ENCODE data around the gene ZMAT3.
A peak's percentile ranks its signal among the peaks of the same experiment; 100 is the strongest.

The ZMAT3 gene

DNA sequence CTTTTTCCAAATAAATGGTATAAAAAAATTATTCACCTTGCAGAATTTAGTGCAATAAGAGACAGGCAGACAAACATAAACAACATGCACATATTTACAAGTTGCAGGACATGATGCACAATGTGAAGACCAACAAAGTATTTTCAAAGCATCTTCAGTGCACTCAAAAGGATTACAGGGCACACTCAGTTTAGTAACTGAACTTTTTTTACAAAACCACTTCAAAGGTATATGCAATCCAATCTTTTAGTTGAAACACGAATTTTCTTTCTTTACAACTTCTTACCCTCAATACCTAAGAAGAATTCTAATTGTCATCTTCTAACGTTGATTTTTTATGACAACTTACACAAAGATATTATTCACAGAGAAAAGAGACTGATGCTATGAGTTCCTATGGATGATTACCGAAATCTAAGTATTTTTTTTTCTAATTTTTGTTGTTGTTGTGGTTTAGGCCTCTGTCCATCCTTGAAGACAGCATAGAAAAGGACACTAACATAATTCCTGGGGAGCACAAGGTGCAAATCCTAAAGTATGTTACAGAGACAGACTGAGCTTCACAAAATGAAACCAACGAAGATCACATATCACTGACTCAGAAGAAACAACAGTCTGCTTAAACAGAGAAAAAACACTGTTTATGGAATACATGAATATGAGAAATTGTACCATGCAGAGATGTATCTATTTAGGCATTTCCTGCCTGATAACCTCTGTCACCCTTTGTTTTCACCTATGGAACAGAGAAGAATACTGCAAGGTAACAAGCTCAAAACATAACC, 50.3 kb downstream of the ZMAT3 start:
- no peak for DNase-seq

DNA sequence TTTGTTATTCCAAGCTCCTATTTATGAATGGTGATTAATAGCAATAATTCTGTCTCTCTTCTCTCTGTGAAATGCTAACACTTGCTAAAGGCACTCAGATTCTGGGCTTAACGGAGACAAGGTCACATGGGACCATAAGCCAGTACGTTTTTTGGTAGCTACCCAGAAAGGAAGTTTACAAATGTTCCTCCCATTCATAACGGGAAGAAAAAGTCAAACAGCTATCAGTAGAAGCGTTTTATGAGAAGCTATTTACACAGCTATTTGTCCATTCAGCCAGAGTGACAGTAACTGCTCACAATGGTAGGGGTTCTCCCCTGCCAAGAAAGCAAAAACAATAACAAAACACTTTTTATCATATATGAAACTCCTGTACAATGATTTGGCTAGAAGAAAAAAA, 51.5 kb downstream of the ZMAT3 start:
- DNase-seq: no peak

DNA sequence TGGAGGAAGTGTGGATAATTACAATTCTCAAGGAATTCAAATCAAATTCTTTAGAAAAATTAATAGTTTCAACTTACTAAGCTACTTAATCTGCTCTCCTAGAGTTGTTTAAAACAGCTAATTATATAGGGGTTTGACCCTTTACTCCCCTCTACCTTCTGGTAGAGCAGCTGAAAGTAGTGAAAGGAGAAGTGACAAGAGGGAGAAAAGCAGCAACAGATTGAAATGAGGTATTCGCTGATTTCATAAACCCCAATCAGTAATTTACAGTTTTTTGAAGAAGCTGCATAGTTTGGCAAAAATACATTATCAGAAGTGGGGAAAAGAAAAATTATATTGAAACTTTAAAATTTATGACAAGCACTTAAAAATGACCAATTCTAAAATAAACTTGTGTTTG, 52.8 kb downstream of the ZMAT3 start:
- no peak for DNase-seq

DNA sequence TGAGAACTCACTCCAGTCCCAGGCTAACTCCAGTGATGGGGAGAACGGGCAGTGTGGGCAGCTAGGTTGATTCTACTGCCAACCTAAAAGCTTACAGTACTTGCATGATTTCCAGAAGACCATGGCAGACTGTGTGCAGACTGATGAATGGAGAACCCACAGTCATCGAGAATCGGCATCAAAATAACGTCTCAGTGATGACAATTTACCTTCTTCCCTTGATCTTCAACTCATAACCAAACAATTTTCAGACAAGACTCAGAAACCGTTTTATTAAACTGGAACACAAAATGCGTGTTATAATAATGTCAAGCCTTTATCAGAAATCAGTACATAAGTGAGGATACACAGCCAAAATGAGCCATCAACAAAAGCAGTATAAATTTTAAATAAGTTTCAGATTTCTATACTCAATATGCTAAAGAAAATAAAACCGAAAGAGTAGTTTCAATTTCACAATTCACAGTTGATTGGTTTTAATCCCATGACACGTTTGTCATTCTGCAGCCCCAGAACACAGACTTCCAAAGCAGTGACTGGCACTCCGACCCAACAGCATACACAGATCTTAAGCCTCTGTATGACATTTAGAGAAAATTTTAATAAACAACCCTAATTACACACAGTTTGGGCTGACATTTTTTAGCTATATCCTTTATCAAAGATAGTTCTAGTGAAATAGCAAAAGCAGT, 54.5 kb downstream of the ZMAT3 start:
- DNase-seq: no peak

DNA sequence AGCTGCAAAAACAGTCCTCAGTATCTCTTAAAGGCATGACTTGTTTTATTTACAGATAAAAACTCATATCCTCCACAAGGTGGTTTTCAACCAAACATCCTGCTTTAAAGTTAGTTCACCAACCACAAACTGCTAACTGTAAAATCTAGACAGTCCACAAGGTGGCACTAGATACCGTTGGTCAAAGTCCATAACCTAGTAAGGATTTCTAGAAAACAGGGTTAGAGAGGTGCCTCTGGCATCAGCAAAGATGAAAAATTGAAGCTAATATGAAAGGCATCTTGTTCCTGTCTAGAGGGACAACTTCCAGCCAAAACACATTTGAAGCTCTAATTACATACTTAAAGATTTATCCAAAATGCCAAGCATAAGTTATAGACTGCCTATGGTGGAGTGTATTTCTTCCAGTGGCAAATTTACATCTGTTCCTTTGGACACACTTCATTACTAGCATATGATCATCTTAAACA, 56.0 kb downstream of the ZMAT3 start:
- DNase-seq: peak; percentile 9

DNA sequence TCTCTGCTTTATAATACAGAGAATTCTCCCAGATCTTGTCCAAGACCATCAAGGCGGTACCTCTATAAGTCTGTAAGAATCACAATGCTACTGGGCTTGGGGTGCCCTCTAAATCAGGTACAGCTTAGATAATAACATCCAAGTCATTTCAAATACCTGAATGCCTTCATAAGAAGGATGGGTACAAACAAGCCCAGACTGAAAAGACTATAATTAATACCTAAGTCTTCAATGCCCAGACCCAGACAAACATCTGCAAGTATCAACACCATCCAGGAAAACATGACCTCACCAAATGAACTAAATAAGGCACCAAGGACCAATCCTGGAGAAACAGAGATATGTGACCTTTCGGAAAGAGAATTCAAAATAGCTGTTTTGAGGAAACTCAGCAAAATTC, 65.9 kb downstream of the ZMAT3 start:
- DNase-seq: no peak

DNA sequence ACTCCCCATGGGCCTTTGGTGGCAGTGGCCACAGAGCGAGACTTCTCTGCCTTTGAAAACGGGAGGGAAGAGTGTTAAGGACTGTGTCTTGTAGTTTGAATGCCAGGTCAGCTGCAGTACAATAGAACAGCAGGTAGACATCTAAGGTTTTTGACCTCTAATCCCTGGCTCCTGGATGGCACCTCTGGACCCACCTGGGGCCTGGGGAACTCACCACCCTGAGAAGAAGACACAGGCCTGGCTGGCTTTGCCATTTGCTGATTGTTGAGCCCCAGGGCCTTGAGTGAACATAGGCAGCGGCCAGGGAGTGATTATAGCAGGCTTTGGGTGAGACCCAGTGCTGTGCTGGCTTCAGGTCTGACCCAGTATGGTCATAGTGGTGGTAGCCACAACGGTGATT, 66.4 kb downstream of the ZMAT3 start:
- no peak for DNase-seq

DNA sequence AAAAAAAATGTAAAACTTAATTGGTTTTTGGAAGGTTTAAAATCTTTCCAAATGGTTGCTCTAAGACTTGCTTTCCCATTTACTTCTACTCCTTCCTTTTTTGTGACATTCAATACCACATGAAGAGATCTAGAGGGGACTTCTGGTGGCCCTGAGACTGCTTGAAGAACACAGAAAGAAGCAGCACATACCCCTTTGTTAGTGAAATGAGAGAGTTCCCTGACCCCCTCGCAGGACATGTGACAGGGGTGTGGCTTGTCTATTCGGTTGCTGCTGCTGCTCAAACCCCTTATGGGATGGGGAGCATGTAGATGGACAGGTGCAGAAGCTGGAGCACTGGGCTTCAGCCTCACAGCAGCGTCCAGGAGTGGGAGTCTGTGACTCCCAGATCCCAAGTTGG, 71.0 kb downstream of the ZMAT3 start:
- no peak for DNase-seq

DNA sequence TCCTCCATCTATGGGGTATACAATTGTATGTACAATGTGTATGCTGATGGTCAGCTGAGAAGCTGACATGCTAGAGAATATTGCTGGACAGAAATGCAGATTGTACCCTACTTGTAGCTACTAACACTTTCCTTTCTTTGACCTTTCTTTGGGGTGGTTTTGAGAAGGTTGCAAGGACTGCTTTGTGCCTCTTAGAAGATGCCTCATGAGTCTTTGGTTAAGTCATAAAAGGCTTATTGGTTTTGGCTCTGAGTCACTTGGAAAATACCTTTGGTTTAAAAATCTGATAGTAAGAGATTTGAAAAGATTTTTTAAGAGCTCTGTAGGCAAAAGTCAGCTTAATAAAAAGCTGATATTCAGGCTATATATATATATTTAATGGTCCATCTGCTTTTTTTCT, 71.5 kb downstream of the ZMAT3 start:
- DNase-seq: no peak

DNA sequence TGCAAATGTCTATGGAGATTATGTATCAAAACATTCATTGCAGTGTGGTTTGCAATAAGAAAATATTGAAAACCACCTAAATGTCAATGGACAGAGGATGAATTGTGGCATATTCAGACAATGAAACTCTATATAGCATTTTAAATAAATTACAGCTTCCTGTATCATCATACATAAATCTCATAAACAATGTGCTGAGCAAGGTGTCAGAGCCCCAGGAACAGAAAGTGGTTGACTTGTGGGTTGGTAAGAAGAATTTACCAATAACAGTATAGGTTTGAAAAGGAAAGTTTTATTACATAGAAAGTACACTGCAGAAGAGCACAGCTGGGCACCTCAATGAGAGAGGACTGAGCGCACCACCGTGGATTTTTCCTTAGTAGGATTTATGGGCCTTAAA, 75.2 kb downstream of the ZMAT3 start:
- DNase-seq: no peak

DNA sequence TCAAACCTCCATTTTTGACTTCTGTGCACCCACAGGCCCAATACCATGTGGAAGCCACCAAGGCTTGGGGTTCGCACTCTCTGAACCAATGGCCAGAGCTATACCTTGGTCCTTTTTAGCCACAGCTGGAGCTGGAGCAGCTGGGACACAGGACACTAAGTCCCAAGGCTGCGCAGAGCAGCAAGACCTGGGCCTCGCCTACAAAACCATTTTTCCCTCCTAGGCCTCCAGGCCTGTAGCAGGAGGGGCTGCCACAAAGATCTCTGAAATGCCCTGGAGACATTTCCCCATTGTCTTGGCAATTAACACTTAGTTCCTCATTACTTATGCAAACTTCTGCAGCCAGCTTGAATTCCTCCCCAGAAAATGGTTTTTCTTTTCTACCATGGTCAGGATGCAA, 81.3 kb downstream of the ZMAT3 start:
- no peak for DNase-seq

DNA sequence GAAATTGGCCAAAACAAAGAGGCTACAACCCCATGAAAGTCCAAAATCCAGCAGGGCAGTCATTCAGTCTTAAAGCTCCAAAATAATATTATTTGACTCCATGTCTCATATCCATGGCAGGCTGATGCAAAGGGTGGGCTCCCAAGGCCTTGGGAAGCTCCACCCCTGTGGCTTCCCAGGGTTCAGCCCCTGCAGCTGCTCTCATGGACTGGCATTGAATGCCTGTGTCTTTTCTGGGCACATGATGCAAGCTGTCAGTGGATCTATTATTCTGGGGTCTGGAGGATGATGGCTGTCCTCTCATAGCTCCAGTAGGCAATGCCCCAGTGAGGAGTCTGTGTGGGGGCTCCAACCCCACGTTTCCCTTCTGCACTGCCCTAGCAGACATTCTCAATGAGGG, 81.8 kb downstream of the ZMAT3 start:
- DNase-seq: no peak

DNA sequence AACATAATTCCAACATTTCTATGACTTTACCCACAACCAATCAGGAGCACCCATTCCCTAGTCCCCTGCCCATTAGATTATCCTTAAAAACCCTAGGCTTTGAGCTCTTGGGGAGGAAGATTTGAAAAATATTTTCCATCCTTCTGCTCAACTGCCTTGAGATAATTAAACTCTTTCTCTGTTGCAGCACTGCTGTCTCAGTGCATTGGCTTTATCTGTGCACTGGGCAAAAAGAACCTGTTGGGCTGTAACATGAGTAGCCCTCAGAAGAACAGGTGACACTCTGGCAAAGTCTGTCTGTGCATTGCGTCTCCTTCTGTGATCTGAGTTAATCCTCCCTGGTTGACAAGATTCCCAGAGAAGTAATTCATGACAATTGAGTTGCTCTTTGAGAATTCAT, 83.9 kb downstream of the ZMAT3 start:
- DNase-seq: no peak

DNA sequence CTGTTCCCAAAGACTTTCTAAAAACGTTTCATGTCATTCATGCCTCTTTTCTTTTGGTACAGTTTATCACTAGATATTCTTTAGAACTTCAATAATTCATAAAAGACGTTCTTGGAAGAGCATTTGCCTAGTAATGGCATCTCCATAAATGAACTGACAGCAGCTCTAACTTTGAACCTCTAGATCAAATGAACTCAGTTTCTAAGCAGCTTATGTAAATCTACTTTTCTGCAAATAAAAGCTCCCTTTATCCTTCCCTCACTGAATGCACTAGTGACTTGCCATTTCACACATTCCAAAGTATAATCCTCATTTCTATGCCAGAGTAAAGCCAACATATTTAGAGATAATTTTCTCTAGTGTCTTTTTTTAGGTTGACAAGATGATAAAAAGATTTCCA, 85.2 kb downstream of the ZMAT3 start:
- no peak for DNase-seq

DNA sequence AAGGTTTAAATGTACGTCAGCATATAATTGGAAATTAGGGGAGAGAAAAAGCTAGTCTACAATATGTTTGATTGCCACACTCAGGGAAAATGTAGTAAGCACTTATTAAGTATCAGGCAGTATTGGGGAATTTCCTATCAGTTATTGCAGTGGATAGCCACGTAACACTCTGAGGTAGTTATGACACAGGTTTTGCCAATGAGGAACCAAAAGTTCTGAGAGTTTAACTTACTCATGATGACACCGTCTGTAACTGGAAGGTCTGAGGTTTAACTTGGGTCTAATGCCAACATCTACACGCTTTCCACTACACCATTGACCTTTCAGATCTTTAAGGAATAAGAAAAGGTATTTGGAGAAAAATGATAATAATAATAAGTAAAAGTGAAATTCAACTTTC, 89.5 kb downstream of the ZMAT3 start:
- no peak for DNase-seq

DNA sequence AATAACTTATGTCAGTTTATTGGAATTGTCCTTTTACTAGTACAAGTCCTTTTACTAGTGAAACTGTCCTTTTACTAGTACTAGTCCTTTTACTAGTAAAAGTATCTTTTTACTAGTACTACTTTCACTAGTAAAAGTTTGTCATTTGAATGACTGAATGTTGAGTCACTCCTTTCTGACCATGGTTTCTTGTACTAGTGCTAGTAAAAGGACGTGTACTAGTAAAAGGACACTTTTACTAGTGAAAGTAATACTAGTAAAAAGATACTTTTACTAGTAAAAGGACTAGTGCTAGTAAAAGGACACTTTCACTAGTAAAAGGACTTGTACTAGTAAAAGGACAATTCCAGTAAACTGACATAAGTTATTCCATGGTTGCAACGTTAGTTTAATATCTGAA, 96.3 kb downstream of the ZMAT3 start:
- DNase-seq: no peak

DNA sequence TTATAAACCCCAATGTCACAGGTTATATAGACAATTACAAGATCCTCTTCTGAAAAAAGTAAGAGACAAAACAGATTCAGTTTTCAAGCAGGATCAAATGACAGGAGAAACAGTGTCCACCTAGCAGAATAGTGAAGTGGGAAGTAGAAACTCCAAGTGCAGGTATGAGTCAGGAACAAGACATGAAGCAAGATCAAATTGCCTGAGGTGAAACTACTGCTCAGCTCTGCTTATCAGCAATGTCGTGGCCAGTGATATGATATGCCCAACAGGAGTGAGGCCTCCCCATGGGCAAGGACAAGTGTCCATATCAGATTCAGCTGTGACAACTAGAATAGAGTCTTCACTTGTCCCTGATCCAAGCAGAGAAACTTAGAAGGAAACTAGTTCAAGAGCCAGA, 100.0 kb downstream of the ZMAT3 start:
- DNase-seq: no peak

DNA sequence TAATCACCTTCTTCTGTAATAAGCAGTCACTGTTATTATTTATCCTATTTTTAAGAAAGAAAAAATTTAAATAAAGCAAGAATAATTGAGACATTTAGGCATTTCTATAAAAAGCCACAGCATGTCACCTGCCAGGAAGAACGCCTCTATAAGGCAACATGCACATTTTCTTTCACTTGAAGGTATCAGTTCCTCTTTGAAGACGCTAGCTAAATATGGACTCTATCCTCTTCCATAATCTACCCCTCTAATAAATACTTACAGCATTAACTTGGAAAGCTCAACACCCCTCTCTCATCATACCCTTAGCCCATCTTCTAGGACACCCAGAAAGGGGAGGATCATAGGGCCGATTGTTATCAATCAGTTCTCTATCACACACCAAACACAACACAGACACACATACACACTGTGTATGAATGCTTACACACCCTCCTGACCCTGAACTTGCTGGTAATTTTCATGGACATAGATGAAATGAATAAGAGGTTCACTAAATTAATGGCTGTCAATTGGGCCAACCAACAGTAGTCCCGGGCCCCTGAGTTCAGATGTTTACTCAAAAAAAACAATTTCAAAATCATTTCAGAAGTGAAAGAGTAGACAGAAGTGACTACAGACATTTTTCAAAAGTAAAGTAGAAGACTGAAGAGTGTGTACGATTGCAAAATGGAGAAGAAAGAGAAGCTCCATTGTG, 102.5 kb downstream of the ZMAT3 start:
- no peak for DNase-seq

Data from effector CD8-positive, alpha-beta T cell (primary cell).